ENCODE measurements around the gene HES4.
A peak's percentile ranks its signal among the peaks of the same experiment; 100 is the strongest.

The HES4 gene

DNA sequence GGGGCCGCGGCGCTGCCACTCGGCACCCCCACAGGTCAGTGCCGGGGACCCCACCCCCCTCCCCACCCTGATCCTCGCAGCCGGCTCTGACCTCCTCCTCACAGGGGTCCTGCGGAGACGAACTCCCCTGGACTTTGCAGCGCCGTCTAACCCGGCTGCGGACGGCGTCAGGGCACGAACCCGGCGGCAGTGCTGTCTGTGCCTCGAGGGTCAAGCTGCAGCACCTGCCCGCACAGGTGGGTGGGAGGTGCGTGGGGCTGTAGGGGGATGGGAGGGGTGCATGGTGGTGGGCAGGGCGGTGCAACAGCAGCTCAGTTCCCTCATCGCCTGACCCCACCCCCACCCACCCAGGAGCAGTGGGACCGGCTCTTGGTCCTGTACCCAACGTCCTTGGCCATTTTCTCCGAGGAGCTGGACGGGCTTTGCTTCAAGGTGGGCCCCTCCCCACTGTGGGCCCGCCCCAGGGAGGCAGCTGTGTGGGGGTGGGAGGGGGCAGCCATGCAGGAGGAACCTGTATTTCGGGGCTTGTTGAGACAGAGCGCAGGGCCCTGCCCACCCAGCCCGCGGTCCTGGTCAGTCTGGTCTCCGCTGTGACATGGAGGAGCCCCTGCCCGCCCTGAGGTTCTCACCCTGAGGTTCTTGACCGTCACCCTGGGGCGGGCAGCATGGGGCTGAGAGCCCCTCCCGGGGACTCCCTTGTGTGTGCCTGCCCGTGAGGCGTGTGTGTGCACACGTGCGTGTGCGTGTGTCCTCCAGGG lies 28.7 kb downstream of the HES4 start:
- Histone ChIP-seq H3K36me3 (ENCODE audit: control insufficient read depth, insufficient read depth, low read length) (no peaks in the 10 kb centered on the region), H3K4me1 (ENCODE audit: control insufficient read depth, insufficient read depth, low read length) (peaks cover 9% of the 10 kb centered on the region), H3K9me3 (ENCODE audit: control insufficient read depth, low read length) (no peaks in the 10 kb centered on the region), H3K4me3 (ENCODE audit: insufficient read depth, low read depth, low read length) (no peak overlapping the region), H3K27ac (ENCODE audit: insufficient read depth, low read depth, low read length, poor library complexity, severe bottlenecking) (no peak overlapping the region), H3K27me3 (ENCODE audit: control insufficient read depth, insufficient read depth, low read length, poor library complexity, severe bottlenecking) (peaks cover 88% of the 10 kb centered on the region)
- WGBS, 2 experiments = 85 to 87% methylated on average over 42 of the region's 42 CpGs

DNA sequence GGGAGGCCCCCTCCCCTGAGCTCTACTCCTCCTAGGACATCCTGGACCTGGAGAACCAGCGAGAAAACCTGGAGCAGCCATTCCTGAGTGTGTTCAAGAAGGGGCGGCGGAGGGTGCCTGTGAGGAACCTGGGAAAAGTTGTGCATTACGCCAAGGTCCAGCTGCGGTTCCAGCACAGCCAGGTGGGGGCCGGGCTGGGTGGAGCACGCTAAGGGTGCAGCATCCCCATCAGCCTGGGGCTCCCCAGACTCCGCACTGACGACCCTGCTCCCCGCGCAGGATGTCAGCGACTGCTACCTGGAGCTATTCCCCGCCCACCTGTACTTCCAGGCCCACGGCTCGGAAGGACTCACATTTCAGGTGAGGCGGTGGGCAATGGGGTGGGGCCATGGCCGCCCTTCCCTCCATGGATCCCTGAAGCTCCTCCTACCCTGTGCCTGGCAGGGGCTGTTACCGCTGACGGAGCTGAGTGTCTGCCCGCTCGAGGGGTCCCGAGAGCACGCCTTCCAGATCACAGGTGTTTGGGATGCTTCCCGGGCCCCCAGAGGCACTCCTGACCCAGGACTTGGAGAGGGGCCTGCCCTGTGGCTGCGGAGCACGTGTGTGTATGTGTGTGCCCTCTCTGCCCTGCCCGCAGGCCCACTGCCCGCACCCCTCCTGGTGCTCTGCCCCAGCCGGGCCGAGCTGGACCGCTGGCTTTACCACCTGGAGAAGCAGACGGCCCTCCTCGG lies 29.5 kb downstream of the HES4 start:
- Histone ChIP-seq H3K27ac (ENCODE audit: insufficient read depth, low read depth, low read length, poor library complexity, severe bottlenecking) (no peak overlapping the region), H3K4me1 (ENCODE audit: control insufficient read depth, insufficient read depth, low read length) (peaks cover 9% of the 10 kb centered on the region), H3K27me3 (ENCODE audit: control insufficient read depth, insufficient read depth, low read length, poor library complexity, severe bottlenecking) (peaks cover 88% of the 10 kb centered on the region), H3K36me3 (ENCODE audit: control insufficient read depth, insufficient read depth, low read length) (no peaks in the 10 kb centered on the region), H3K4me3 (ENCODE audit: insufficient read depth, low read depth, low read length) (no peak overlapping the region), H3K9me3 (ENCODE audit: control insufficient read depth, low read length) (no peaks in the 10 kb centered on the region)
- 67 to 70% methylated on average over 33 of the region's 33 CpGs for WGBS, 2 experiments

DNA sequence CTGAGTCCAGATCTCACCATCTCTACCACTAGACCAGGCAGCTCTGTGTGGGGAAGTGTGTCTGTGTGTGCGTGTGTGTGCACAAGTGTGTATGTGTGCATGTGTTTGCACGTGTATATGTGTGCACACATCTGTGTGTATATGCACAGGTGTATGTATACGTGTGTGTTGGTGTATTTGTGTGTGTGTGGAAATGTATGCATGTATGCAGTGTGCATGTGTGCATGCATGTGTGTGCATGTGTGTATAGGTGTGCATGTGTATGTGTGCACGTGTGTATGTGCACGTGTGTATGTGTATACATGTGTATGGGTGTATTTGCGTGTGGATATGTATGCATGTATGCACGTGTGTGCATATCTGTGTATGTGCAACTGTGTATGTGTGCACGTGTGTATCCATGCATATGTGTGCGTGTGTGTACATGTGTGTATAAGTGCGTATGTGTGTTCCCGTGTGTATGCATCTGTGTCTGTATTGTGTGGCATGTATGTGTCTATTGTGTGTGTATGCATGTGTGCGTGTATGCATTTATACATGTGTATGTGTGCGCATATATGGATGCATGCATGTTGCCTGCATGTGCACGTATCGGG lies 30.5 kb downstream of the HES4 start:
- H3K36me3 ChIP-seq (ENCODE audit: control insufficient read depth, insufficient read depth, low read length) = no peaks in the 10 kb centered on the region
- peaks cover 82% of the 10 kb centered on the region for H3K27me3 ChIP-seq (ENCODE audit: control insufficient read depth, insufficient read depth, low read length, poor library complexity, severe bottlenecking)
- WGBS, 2 experiments = 84 to 85% methylated on average over 15 of the region's 15 CpGs
- H3K27ac ChIP-seq (ENCODE audit: insufficient read depth, low read depth, low read length, poor library complexity, severe bottlenecking) = no peak overlapping the region
- peaks cover 9% of the 10 kb centered on the region for H3K4me1 ChIP-seq (ENCODE audit: control insufficient read depth, insufficient read depth, low read length)
- H3K9me3 ChIP-seq (ENCODE audit: control insufficient read depth, low read length) = no peaks in the 10 kb centered on the region
- no peak overlapping the region for H3K4me3 ChIP-seq (ENCODE audit: insufficient read depth, low read depth, low read length)

DNA sequence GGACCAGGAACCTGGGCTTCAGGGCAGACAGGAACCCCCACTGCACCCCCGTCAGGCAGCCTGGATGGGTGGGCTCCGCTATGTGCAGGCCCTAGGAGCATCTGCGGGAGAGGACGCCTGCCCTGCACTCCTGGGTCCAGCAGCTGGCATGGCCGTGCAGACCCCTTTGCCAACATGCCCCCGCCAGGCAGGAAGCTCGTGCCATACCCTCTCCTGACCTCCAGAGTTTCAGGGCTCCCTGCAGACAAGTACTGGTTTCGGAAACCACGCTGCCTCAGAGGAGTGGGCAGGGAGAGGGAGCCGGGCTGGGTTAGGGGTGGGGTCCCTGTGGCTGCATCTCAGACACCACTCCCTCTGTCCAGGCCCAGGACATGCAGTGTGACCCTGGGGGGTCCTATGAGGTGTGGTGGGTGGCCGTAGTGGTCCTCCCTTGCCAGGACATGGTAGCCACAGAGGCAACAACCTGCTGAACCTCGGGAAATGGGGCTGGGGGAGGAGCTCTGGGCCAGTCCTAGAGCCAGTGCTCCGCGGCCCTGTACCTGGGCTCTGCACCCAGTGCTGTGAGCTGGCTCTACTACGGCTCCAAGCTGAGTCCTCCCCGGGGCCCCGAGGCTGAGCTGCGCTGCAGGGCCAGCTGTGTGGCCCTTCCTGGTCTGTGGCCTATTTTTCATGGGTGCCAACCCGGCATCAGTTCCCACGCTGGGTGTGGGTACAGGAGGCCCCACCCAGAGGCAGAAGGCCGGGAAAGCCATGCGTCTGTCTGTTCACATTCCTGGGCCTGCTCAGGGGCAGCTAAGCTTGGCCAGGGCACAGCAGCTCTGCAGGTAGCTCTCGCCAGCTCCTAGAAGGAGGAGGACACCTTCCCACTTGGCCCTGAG lies 32.2 kb downstream of the HES4 start:
- H3K27me3 ChIP-seq (ENCODE audit: control insufficient read depth, insufficient read depth, low read length, poor library complexity, severe bottlenecking) = peaks cover 74% of the 10 kb centered on the region

DNA sequence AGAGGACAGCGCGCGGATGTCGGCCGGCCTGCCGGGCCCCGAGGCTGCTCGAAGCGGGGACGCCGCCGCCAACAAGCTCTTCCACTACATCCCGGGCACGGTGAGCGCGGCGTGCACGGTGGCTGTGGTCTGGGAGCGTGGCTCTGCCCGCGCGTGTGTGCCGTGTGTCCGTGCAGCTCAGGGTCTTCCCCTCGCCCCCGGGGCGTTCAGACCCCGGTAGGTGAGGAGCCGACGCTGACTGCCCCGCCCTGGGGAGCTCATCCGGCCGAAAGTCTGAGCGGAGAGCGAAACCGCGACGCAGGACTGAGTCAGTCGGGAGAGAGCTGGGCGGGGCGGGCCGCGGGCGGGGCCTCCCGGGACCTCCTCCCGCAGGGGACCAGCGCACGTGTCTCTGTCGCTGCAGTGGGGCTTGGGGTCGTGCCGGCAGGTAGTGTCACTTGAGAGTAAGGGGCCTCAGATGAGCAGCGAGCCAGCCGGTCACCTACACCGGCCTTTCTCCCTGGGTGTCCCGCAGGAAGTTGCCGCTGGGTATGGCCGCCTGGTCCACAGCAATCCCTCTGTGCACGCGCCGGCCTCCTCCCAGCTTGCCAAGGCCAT lies 33.1 kb downstream of the HES4 start:
- WGBS, 2 experiments = 2% methylated on average over 60 of the region's 60 CpGs
- Histone ChIP-seq H3K27me3 (ENCODE audit: control insufficient read depth, insufficient read depth, low read length, poor library complexity, severe bottlenecking) (peaks cover 68% of the 10 kb centered on the region), H3K36me3 (ENCODE audit: control insufficient read depth, insufficient read depth, low read length) (peaks cover 5% of the 10 kb centered on the region), H3K4me1 (ENCODE audit: control insufficient read depth, insufficient read depth, low read length) (peaks cover 9% of the 10 kb centered on the region), H3K9me3 (ENCODE audit: control insufficient read depth, low read length) (no peaks in the 10 kb centered on the region), H3K4me3 (ENCODE audit: insufficient read depth, low read depth, low read length) (peak overlapping the region; percentile 36), H3K27ac (ENCODE audit: insufficient read depth, low read depth, low read length, poor library complexity, severe bottlenecking) (no peak overlapping the region)

More for the DNA sequence above, 32.2 kb downstream of the HES4 start:
- peaks cover 5% of the 10 kb centered on the region for H3K36me3 ChIP-seq (ENCODE audit: control insufficient read depth, insufficient read depth, low read length)
- 84% methylated on average over 23 of the region's 23 CpGs for WGBS, 2 experiments
- peaks cover 9% of the 10 kb centered on the region for H3K4me1 ChIP-seq (ENCODE audit: control insufficient read depth, insufficient read depth, low read length)
- H3K27ac ChIP-seq (ENCODE audit: insufficient read depth, low read depth, low read length, poor library complexity, severe bottlenecking) = no peak overlapping the region
- H3K9me3 ChIP-seq (ENCODE audit: control insufficient read depth, low read length) = no peaks in the 10 kb centered on the region
- H3K4me3 ChIP-seq (ENCODE audit: insufficient read depth, low read depth, low read length) = no peak overlapping the region

DNA sequence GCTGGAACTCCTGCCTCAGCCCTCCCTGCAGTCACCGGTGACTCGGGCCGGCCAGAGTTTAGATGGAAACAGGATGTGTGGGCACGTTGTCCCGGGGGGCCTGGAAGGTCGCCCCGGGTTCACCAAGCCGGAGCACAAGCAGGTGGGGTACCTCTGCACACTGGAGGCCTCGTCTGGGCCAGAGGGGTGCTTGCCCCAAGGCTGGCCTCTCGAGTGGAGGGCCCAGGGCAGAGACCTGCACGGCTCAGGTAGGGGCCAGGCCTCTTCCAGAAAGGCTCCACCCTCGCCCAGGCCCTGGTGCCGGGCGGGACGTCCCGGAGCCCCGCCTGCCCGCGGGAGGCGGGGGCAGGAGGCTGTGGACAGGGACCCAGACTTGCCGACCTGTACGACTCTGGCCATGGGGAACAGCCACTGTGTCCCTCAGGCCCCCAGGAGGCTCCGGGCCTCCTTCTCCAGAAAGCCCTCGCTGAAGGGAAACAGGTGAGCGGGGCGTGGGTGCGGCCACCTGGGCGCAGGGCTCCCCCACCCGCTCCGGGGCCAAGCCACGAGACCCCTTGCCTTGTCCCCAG lies 33.7 kb downstream of the HES4 start, which contains the start of gene PLEKHN1:
PLEKHN1 (plus strand) TSS at position 348 of the 569 bp plus-strand sequence; CDS start at position 398, 50 bp downstream.
- no peaks in the 10 kb centered on the region for H3K9me3 ChIP-seq (ENCODE audit: control insufficient read depth, low read length)
- peak within 1 kb of the TSS; percentile 36 for H3K4me3 ChIP-seq (ENCODE audit: insufficient read depth, low read depth, low read length)
- H3K27ac ChIP-seq (ENCODE audit: insufficient read depth, low read depth, low read length, poor library complexity, severe bottlenecking) = no peak within 1 kb of the TSS
- H3K36me3 ChIP-seq (ENCODE audit: control insufficient read depth, insufficient read depth, low read length) = peaks cover 5% of the 10 kb centered on the region
- peaks cover 9% of the 10 kb centered on the region for H3K4me1 ChIP-seq (ENCODE audit: control insufficient read depth, insufficient read depth, low read length)
- peaks cover 67% of the 10 kb centered on the region for H3K27me3 ChIP-seq (ENCODE audit: control insufficient read depth, insufficient read depth, low read length, poor library complexity, severe bottlenecking)
- 23 to 24% methylated on average over 31 of the region's 31 CpGs for WGBS, 2 experiments

DNA sequence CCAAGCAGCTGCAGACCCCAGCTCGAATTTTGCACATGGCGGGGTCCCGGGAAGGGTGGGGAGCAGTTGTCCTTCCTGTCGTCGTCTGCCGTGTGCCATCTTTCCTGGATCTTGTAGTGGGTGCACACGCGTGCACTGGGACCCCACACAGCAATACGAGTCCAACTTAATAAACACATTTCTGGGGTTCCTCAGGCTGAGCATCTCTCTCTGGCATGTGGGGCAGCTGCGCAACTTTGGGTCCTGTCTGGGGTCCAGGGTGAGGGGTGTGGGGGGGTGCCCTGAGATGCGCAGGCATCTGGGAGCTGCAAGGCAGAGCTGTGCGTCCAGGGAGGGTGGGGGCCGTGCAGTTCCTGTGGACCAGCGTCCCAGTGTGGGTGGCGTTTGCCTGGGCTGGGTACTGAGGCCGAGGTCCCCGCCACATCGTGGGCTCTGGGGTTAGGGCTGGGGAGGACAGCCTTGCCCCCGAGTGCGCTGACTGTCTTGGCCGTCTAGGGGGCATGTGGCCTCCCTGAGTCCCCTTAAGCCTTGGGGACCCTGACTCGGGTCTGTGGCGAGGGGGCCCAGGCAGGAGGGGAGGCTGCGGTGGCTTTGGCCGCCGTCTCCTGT lies 34.3 kb downstream of the HES4 start:
- WGBS, 2 experiments = 91 to 93% methylated on average over 26 of the region's 26 CpGs
- H3K27ac ChIP-seq (ENCODE audit: insufficient read depth, low read depth, low read length, poor library complexity, severe bottlenecking) = no peak overlapping the region
- H3K27me3 ChIP-seq (ENCODE audit: control insufficient read depth, insufficient read depth, low read length, poor library complexity, severe bottlenecking) = peaks cover 66% of the 10 kb centered on the region
- no peaks in the 10 kb centered on the region for H3K9me3 ChIP-seq (ENCODE audit: control insufficient read depth, low read length)
- peaks cover 5% of the 10 kb centered on the region for H3K36me3 ChIP-seq (ENCODE audit: control insufficient read depth, insufficient read depth, low read length)
- H3K4me1 ChIP-seq (ENCODE audit: control insufficient read depth, insufficient read depth, low read length) = peaks cover 9% of the 10 kb centered on the region
- H3K4me3 ChIP-seq (ENCODE audit: insufficient read depth, low read depth, low read length) = no peak overlapping the region

DNA sequence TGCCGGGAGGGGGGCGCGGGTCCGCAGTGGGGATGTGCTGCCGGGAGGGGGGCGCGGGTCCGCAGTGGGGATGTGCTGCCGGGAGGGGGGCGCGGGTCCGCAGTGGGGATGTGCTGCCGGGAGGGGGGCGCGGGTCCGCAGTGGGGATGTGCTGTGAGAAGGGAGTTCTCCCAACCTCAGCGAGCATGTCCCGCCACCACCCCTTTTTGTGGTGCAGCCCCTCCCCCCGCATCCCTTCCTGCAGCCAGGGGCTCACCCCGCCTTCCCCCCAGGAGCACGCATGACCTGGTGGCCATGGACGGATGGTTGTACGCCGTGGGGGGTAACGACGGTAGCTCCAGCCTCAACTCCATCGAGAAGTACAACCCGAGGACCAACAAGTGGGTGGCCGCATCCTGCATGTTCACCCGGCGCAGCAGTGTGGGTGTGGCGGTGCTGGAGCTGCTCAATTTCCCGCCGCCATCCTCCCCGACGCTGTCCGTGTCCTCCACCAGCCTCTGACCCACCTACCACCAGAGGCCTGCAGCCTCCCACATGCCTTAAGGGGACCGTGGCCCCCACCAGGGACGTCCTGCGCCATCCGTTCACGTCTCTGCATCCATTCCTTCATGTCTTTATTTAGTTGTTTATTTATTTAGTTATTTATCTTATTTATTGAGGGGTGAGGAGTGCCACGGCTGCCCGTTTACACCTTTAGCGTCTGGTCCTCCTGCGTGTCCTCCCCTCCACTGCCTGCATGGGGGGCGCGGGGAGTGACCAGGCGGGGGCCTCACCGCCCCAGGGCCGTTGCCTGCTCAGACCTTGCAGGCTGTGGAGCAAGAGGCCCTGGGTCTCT lies 35.0 kb downstream of the HES4 start:
- Histone ChIP-seq H3K9me3 (ENCODE audit: control insufficient read depth, low read length) (no peaks in the 10 kb centered on the region), H3K4me3 (ENCODE audit: insufficient read depth, low read depth, low read length) (no peak overlapping the region), H3K36me3 (ENCODE audit: control insufficient read depth, insufficient read depth, low read length) (peaks cover 5% of the 10 kb centered on the region), H3K27ac (ENCODE audit: insufficient read depth, low read depth, low read length, poor library complexity, severe bottlenecking) (no peak overlapping the region), H3K4me1 (ENCODE audit: control insufficient read depth, insufficient read depth, low read length) (peaks cover 9% of the 10 kb centered on the region), H3K27me3 (ENCODE audit: control insufficient read depth, insufficient read depth, low read length, poor library complexity, severe bottlenecking) (peaks cover 64% of the 10 kb centered on the region)
- 95% methylated on average over 39 to 41 of the region's 51 CpGs for WGBS, 2 experiments

Measured in ectodermal cell (in vitro differentiated cells).